GM23338 (cell line): ENCODE measurements around the gene ZER1.

Source experiments
- CREB1 ChIP-seq: fragments of 250-450 bp; sonication (Bioruptor Pico); IDR thresholded peaks from 2 replicates; pipeline ENCODE4 v1.5.0; 2020; ENCODE audit warnings: low read depth, mild to moderate bottlenecking, moderate library complexity
- EZH2 ChIP-seq: fragments of 200-600 bp; sonication (generic); IDR thresholded peaks from one replicate; pipeline ENCODE4 v1.8.0; 2017; ENCODE audit warnings: antibody characterized with exemption, mild to moderate bottlenecking, low read depth; ENCODE audit not compliant: unreplicated experiment
- EZH2phosphoT487 ChIP-seq: fragments of 200-600 bp; sonication (generic); IDR thresholded peaks from one replicate; pipeline ENCODE4 v1.8.1; 2018; ENCODE audit warnings: antibody characterized with exemption; ENCODE audit not compliant: unreplicated experiment
- JUNB ChIP-seq: IDR thresholded peaks from one replicate; pipeline ENCODE4 v1.6.1; 2016; ENCODE audit warnings: antibody characterized with exemption; ENCODE audit not compliant: unreplicated experiment
- POLR2AphosphoS5 ChIP-seq: IDR thresholded peaks from 2 replicates; pipeline ENCODE4 v1.6.1; 2016; ENCODE audit warnings: antibody characterized with exemption, low read depth
- STAT1 ChIP-seq: IDR thresholded peaks from one replicate; pipeline ENCODE4 v1.6.1; 2016; ENCODE audit warnings: antibody characterized with exemption; ENCODE audit not compliant: unreplicated experiment
- ZNF331 ChIP-seq: fragments of 250-450 bp; sonication (Bioruptor Pico); IDR thresholded peaks from 2 replicates; pipeline ENCODE4 v1.5.0; 2020; ENCODE audit warnings: low read depth, mild to moderate bottlenecking, moderate library complexity
- TF ChIP-seq, protein P1 (sequence below), 2 experiments: fragments of 200-600 bp in 1 of 2; sonication (generic) in 1 of 2; conservative IDR thresholded peaks; 2 replicates each; pipeline versions ENCODE4 v1.5.1 to v1.6.1; 2016 to 2017; ENCODE audit warnings: antibody characterized with exemption in 2 of 2, low read depth in 2 of 2, mild to moderate bottlenecking in 2 of 2, moderate library complexity in 1 of 2
- TF ChIP-seq, protein P2 (sequence below): IDR thresholded peaks from one replicate; pipeline ENCODE4 v1.6.1; 2018; ENCODE audit warnings: antibody characterized with exemption; ENCODE audit not compliant: unreplicated experiment
- TF ChIP-seq, protein P3 (sequence below): IDR thresholded peaks from 2 replicates; pipeline ENCODE4 v1.6.1; 2016; ENCODE audit warnings: antibody characterized with exemption
- TF ChIP-seq, protein P4 (sequence below): fragments of 250-450 bp; sonication (Bioruptor Pico); IDR thresholded peaks from 2 replicates; pipeline ENCODE4 v1.5.0; 2020; ENCODE audit warnings: mild to moderate bottlenecking, moderate library complexity

DNA sequence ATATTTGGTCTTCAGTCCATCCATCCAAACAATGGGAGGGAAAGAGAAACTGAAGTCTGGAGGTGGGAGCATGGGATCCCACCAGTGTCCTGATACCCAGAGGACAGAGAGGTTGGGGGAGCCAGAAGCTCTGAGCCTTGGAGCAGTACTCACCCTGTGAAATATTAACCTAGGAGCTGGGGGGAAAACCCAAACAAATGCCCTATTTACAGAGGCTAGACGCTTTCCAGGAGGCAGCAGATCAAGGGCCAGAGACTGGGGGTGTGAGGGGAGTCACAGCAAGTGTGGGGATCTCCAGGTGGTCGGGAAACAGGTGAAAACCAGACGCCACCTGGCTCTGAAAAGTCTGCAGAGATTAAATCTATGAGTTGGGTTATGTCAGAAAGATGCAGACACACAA is 6.2 kb downstream of the ZER1 start:
- TF ChIP-seq, protein P1, sequence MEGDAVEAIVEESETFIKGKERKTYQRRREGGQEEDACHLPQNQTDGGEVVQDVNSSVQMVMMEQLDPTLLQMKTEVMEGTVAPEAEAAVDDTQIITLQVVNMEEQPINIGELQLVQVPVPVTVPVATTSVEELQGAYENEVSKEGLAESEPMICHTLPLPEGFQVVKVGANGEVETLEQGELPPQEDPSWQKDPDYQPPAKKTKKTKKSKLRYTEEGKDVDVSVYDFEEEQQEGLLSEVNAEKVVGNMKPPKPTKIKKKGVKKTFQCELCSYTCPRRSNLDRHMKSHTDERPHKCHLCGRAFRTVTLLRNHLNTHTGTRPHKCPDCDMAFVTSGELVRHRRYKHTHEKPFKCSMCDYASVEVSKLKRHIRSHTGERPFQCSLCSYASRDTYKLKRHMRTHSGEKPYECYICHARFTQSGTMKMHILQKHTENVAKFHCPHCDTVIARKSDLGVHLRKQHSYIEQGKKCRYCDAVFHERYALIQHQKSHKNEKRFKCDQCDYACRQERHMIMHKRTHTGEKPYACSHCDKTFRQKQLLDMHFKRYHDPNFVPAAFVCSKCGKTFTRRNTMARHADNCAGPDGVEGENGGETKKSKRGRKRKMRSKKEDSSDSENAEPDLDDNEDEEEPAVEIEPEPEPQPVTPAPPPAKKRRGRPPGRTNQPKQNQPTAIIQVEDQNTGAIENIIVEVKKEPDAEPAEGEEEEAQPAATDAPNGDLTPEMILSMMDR (conservative IDR thresholded peaks at IDR 0.05; ENCODE audit: low read depth in 2 of 2): no peak
- TF ChIP-seq EZH2: no peak
- TF ChIP-seq STAT1: no peak
- TF ChIP-seq, protein P2, sequence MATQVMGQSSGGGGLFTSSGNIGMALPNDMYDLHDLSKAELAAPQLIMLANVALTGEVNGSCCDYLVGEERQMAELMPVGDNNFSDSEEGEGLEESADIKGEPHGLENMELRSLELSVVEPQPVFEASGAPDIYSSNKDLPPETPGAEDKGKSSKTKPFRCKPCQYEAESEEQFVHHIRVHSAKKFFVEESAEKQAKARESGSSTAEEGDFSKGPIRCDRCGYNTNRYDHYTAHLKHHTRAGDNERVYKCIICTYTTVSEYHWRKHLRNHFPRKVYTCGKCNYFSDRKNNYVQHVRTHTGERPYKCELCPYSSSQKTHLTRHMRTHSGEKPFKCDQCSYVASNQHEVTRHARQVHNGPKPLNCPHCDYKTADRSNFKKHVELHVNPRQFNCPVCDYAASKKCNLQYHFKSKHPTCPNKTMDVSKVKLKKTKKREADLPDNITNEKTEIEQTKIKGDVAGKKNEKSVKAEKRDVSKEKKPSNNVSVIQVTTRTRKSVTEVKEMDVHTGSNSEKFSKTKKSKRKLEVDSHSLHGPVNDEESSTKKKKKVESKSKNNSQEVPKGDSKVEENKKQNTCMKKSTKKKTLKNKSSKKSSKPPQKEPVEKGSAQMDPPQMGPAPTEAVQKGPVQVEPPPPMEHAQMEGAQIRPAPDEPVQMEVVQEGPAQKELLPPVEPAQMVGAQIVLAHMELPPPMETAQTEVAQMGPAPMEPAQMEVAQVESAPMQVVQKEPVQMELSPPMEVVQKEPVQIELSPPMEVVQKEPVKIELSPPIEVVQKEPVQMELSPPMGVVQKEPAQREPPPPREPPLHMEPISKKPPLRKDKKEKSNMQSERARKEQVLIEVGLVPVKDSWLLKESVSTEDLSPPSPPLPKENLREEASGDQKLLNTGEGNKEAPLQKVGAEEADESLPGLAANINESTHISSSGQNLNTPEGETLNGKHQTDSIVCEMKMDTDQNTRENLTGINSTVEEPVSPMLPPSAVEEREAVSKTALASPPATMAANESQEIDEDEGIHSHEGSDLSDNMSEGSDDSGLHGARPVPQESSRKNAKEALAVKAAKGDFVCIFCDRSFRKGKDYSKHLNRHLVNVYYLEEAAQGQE: no peak
- TF ChIP-seq ZNF331 (CRISPR knock-in tag): no peak
- TF ChIP-seq POLR2AphosphoS5: no peak
- TF ChIP-seq CREB1: no peak
- no peak for TF ChIP-seq EZH2phosphoT487
- TF ChIP-seq JUNB: no peak
- TF ChIP-seq, protein P3, sequence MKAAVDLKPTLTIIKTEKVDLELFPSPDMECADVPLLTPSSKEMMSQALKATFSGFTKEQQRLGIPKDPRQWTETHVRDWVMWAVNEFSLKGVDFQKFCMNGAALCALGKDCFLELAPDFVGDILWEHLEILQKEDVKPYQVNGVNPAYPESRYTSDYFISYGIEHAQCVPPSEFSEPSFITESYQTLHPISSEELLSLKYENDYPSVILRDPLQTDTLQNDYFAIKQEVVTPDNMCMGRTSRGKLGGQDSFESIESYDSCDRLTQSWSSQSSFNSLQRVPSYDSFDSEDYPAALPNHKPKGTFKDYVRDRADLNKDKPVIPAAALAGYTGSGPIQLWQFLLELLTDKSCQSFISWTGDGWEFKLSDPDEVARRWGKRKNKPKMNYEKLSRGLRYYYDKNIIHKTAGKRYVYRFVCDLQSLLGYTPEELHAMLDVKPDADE: no peak
- TF ChIP-seq, protein P4, sequence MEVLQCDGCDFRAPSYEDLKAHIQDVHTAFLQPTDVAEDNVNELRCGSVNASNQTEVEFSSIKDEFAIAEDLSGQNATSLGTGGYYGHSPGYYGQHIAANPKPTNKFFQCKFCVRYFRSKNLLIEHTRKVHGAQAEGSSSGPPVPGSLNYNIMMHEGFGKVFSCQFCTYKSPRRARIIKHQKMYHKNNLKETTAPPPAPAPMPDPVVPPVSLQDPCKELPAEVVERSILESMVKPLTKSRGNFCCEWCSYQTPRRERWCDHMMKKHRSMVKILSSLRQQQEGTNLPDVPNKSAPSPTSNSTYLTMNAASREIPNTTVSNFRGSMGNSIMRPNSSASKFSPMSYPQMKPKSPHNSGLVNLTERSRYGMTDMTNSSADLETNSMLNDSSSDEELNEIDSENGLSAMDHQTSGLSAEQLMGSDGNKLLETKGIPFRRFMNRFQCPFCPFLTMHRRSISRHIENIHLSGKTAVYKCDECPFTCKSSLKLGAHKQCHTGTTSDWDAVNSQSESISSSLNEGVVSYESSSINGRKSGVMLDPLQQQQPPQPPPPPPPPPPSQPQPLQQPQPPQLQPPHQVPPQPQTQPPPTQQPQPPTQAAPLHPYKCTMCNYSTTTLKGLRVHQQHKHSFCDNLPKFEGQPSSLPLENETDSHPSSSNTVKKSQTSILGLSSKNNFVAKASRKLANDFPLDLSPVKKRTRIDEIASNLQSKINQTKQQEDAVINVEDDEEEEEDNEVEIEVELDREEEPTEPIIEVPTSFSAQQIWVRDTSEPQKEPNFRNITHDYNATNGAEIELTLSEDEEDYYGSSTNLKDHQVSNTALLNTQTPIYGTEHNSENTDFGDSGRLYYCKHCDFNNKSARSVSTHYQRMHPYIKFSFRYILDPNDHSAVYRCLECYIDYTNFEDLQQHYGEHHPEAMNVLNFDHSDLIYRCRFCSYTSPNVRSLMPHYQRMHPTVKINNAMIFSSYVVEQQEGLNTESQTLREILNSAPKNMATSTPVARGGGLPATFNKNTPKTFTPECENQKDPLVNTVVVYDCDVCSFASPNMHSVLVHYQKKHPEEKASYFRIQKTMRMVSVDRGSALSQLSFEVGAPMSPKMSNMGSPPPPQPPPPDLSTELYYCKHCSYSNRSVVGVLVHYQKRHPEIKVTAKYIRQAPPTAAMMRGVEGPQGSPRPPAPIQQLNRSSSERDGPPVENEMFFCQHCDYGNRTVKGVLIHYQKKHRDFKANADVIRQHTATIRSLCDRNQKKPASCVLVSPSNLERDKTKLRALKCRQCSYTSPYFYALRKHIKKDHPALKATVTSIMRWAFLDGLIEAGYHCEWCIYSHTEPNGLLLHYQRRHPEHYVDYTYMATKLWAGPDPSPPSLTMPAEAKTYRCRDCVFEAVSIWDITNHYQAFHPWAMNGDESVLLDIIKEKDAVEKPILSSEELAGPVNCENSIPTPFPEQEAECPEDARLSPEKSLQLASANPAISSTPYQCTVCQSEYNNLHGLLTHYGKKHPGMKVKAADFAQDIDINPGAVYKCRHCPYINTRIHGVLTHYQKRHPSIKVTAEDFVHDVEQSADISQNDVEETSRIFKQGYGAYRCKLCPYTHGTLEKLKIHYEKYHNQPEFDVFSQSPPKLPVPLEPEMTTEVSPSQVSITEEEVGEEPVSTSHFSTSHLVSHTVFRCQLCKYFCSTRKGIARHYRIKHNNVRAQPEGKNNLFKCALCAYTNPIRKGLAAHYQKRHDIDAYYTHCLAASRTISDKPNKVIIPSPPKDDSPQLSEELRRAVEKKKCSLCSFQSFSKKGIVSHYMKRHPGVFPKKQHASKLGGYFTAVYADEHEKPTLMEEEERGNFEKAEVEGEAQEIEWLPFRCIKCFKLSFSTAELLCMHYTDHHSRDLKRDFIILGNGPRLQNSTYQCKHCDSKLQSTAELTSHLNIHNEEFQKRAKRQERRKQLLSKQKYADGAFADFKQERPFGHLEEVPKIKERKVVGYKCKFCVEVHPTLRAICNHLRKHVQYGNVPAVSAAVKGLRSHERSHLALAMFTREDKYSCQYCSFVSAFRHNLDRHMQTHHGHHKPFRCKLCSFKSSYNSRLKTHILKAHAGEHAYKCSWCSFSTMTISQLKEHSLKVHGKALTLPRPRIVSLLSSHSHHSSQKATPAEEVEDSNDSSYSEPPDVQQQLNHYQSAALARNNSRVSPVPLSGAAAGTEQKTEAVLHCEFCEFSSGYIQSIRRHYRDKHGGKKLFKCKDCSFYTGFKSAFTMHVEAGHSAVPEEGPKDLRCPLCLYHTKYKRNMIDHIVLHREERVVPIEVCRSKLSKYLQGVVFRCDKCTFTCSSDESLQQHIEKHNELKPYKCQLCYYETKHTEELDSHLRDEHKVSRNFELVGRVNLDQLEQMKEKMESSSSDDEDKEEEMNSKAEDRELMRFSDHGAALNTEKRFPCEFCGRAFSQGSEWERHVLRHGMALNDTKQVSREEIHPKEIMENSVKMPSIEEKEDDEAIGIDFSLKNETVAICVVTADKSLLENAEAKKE (CRISPR knock-in tag): no peak
